Fibroblast of lung (primary cell): ENCODE data around the gene GNPAT. TPM values are rescaled to one million over a fixed set of nuclear protein-coding genes. Genes with fewer than 3 reads are reported as not detected.

Experiments
- DNase-seq, 2 donors: peaks; one replicate each; pipeline versions ENCODE4 v3.0.0 to v3.0.0-alpha.2; 2010; ENCODE audit warnings: low read depth in 2 of 2
- H2AFZ ChIP-seq: 2 replicates; pipeline ENCODE4 v1.5.1; 2012; ENCODE audit warnings: low read length, control low read depth, inconsistent platforms
- H3K27ac ChIP-seq: 2 replicates; pipeline ENCODE4 v1.5.1; 2011; ENCODE audit warnings: low read length, control low read depth; ENCODE audit not compliant: insufficient read depth
- H3K27me3 ChIP-seq: 2 replicates; pipeline ENCODE4 v1.5.1; 2011; ENCODE audit warnings: mild to moderate bottlenecking, low read length; ENCODE audit not compliant: control insufficient read depth, insufficient read depth
- H3K36me3 ChIP-seq: 2 replicates; pipeline ENCODE4 v1.5.1; 2011; ENCODE audit warnings: low read length; ENCODE audit not compliant: control insufficient read depth, insufficient read depth
- H3K4me1 ChIP-seq: 2 replicates; pipeline ENCODE4 v1.5.1; 2011; ENCODE audit warnings: low read length; ENCODE audit not compliant: control insufficient read depth, insufficient read depth; ENCODE audit errors: extremely low read depth
- H3K4me2 ChIP-seq: 2 replicates; pipeline ENCODE4 v1.5.1; 2011; ENCODE audit warnings: low read length, control low read depth; ENCODE audit not compliant: insufficient read depth; ENCODE audit errors: extremely low read depth
- H3K4me3 ChIP-seq, 4 experiments: fragments of 200-600 bp in 1 of 4; sonication (generic) in 1 of 4; replicated peaks in 1 of 4; 2 replicates each; pipeline ENCODE4 v1.5.1; 2011 to 2016; ENCODE audit warnings: low read length in 4 of 4, low read depth in 3 of 4, mild to moderate bottlenecking in 3 of 4, control low read depth in 2 of 4, inconsistent platforms in 1 of 4, mixed read lengths in 1 of 4; ENCODE audit not compliant: insufficient read depth in 1 of 4; ENCODE audit errors: control extremely low read depth in 1 of 4
- H3K79me2 ChIP-seq: 2 replicates; pipeline ENCODE4 v1.5.1; 2012; ENCODE audit warnings: mild to moderate bottlenecking, low read length, inconsistent platforms; ENCODE audit not compliant: control insufficient read depth, insufficient read depth
- H3K9ac ChIP-seq: 2 replicates; pipeline ENCODE4 v1.5.1; 2011; ENCODE audit warnings: mild to moderate bottlenecking, low read length, control low read depth; ENCODE audit not compliant: insufficient read depth
- H3K9me3 ChIP-seq: 2 replicates; pipeline ENCODE4 v1.5.1; 2012; ENCODE audit warnings: low read depth, low read length; ENCODE audit not compliant: control insufficient read depth, insufficient read depth
- H4K20me1 ChIP-seq: 2 replicates; pipeline ENCODE4 v1.5.1; 2011; ENCODE audit warnings: low read length; ENCODE audit not compliant: control insufficient read depth, insufficient read depth; ENCODE audit errors: extremely low read depth
- CTCF ChIP-seq, 2 donors: IDR thresholded peaks in 1 of 2; conservative IDR thresholded peaks in 1 of 2; 1 replicate in 1 of 2; 2 replicates in 1 of 2; pipeline ENCODE4 v1.5.1; 2011 to 2012; ENCODE audit warnings: low read length in 2 of 2, control low read depth in 1 of 2, inconsistent platforms in 1 of 2, low read depth in 1 of 2, mild to moderate bottlenecking in 1 of 2
- EZH2 ChIP-seq: IDR thresholded peaks from 2 replicates; pipeline ENCODE4 v1.5.1; 2012; ENCODE audit warnings: low read length, control low read depth, mild to moderate bottlenecking; ENCODE audit errors: missing control alignments
- polyA plus RNA-seq, 2 donors: library from polyadenylated mRNA; depleted of rRNA in 1 of 2; stranded (reverse) in 1 of 2; unstranded in 1 of 2; fragments of >200 nt; gene quantifications; 2 replicates each; pipeline ENCODE4 v1.2.1, GENCODE V29; 2011 to 2012; ENCODE audit warnings: missing spikeins in 1 of 2
- total RNA-seq: library from RNA; depleted of rRNA; stranded (reverse); fragments of >200 nt; gene quantifications from 2 replicates; pipeline ENCODE4 v1.2.1, GENCODE V29; 2014

The GNPAT gene
- total and polyA plus RNA-seq, 2 donors (not counting 1 experiment from before 2014, with no cell fraction given) = 42.5 to 60.4 TPM

GRCh38 chr1:231252336-231252735 lies 11.3 kb downstream of the GNPAT start:
- no peak for DNase-seq
- Histone ChIP-seq H3K4me3 (no peak overlapping the region), H4K20me1 (no peaks in the 10 kb centered on the region), H3K9me3 (no peaks in the 10 kb centered on the region), H3K27me3 (no peaks in the 10 kb centered on the region), H2AFZ (no peak overlapping the region), H3K79me2 (peaks cover 6% of the 10 kb centered on the region), H3K36me3 (no peaks in the 10 kb centered on the region), H3K4me2 (no peak overlapping the region), H3K9ac (no peak overlapping the region), H3K27ac (no peak overlapping the region), H3K4me1 (no peaks in the 10 kb centered on the region)
- TF ChIP-seq CTCF (conservative IDR thresholded peaks at IDR 0.05 in 1 of 2, IDR thresholded peaks at IDR 0.05 in 1 of 2; ENCODE audit: low read depth in 1 of 2, low read length in 2 of 2) = no peak

GRCh38 chr1:231260351-231260750 lies 19.3 kb downstream of the GNPAT start:
- Histone ChIP-seq H3K27ac (no peak overlapping the region), H3K4me2 (no peak overlapping the region), H3K4me3 (no peak overlapping the region), H3K9ac (no peak overlapping the region), H3K9me3 (no peaks in the 10 kb centered on the region), H3K4me1 (no peaks in the 10 kb centered on the region), H4K20me1 (no peaks in the 10 kb centered on the region), H3K27me3 (no peaks in the 10 kb centered on the region), H3K36me3 (no peaks in the 10 kb centered on the region), H3K79me2 (no peaks in the 10 kb centered on the region), H2AFZ (no peak overlapping the region)
- no peak for DNase-seq
- TF ChIP-seq CTCF (conservative IDR thresholded peaks at IDR 0.05 in 1 of 2, IDR thresholded peaks at IDR 0.05 in 1 of 2; ENCODE audit: low read depth in 1 of 2, low read length in 2 of 2) = no peak
- TF ChIP-seq EZH2 = no peak

GRCh38 chr1:231264642-231265041 lies 23.6 kb downstream of the GNPAT start:
- H3K27ac ChIP-seq = no peak overlapping the region
- H3K4me2 ChIP-seq = no peak overlapping the region
- no peaks in the 10 kb centered on the region for H3K36me3 ChIP-seq
- no peaks in the 10 kb centered on the region for H3K79me2 ChIP-seq
- H2AFZ ChIP-seq = no peak overlapping the region
- TF ChIP-seq EZH2 = no peak
- TF ChIP-seq CTCF (conservative IDR thresholded peaks at IDR 0.05 in 1 of 2, IDR thresholded peaks at IDR 0.05 in 1 of 2; ENCODE audit: low read depth in 1 of 2, low read length in 2 of 2) = no peak
- H3K4me3 ChIP-seq = no peak overlapping the region
- H3K27me3 ChIP-seq = no peaks in the 10 kb centered on the region
- no peaks in the 10 kb centered on the region for H3K9me3 ChIP-seq
- DNase-seq = no peak
- no peaks in the 10 kb centered on the region for H3K4me1 ChIP-seq
- H3K9ac ChIP-seq = no peak overlapping the region
- H4K20me1 ChIP-seq = no peaks in the 10 kb centered on the region
